Gastroesophageal sphincter (tissue), 3 donors: Measurements from ENCODE around the gene TCF7L2.

Source experiments
- CTCF ChIP-seq, 4 experiments: fragments of 200-600 bp in 2 of 4; fragments of 450-650 bp in 2 of 4; sonication (generic) in 1 of 4; IDR thresholded peaks; one replicate each; pipeline ENCODE4 v1.5.1; 2017 to 2019; ENCODE audit warnings: antibody characterized with exemption in 4 of 4, mild to moderate bottlenecking in 2 of 4, moderate library complexity in 2 of 4
- EP300 ChIP-seq: sonication (generic); formaldehyde crosslinking; IDR thresholded peaks from one replicate; pipeline ENCODE4 v1.6.1; 2017; ENCODE audit warnings: antibody characterized with exemption, mild to moderate bottlenecking
- POLR2A ChIP-seq, 2 donors: fragments of 450-650 bp; IDR thresholded peaks; one replicate each; pipeline ENCODE4 v1.6.1; 2017; ENCODE audit warnings: antibody characterized with exemption in 2 of 2, mild to moderate bottlenecking in 2 of 2, moderate library complexity in 1 of 2
- POLR2AphosphoS5 ChIP-seq: sonication (generic); formaldehyde crosslinking; IDR thresholded peaks from one replicate; pipeline ENCODE4 v1.6.1; 2017; ENCODE audit warnings: antibody characterized with exemption

DNA sequence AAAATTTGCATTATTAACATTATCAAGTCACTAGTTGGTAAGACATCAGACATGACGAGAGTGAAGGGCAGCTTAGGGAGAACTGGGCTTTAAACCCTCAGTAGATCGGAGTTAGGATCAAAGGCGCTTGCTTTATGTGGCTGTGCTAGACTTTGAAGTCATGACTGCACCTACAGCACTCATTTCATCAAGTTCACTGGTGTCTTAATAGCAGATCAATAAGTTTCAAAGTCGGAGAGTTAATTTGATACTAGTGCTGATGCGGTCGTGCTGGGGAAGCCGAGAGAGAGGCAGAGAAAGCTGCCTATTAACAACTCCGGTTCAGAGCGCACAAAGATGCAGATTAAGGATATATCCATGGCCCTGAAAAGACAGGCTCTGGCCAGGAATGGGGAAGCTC is 172.9 kb downstream of the TCF7L2 start:
- TF ChIP-seq POLR2A (IDR thresholded peaks at IDR 0.05) = no peak
- no peak for TF ChIP-seq CTCF (IDR thresholded peaks at IDR 0.05)
- no peak for TF ChIP-seq POLR2AphosphoS5
- TF ChIP-seq EP300 = no peak
